Mesothelial cell of epicardium (in vitro differentiated cells): Measurements from ENCODE around the gene KCNE1. TPM values are rescaled to one million over a fixed set of nuclear protein-coding genes. Genes with fewer than 3 reads are reported as not detected.
A peak's percentile ranks its signal among the peaks of the same experiment; 100 is the strongest.

Experiments
- DNase-seq, 2 experiments: peaks; one replicate each; pipeline ENCODE4 v3.0.0; 2021; ENCODE audit warnings: low spot score in 2 of 2; ENCODE audit not compliant: unreplicated experiment in 2 of 2
- H3K27ac Mint-ChIP-seq: 2 replicates; pipeline ENCODE4 v1.8.0; 2021; ENCODE audit warnings: mixed read lengths
- H3K27me3 Mint-ChIP-seq: 2 replicates; pipeline ENCODE4 v1.8.0; 2021; ENCODE audit warnings: low read depth, mixed read lengths
- H3K36me3 Mint-ChIP-seq: 2 replicates; pipeline ENCODE4 v1.8.0; 2021; ENCODE audit warnings: mixed read lengths
- H3K4me1 Mint-ChIP-seq: 2 replicates; pipeline ENCODE4 v1.8.0; 2021; ENCODE audit warnings: mixed read lengths
- H3K4me3 Mint-ChIP-seq: 2 replicates; pipeline ENCODE4 v1.8.0; 2021; ENCODE audit warnings: mild to moderate bottlenecking, moderate library complexity, mixed read lengths
- H3K9me3 Mint-ChIP-seq: 2 replicates; pipeline ENCODE4 v1.8.0; 2021; ENCODE audit warnings: mixed read lengths
- total RNA-seq: library from RNA; stranded (reverse); gene quantifications from 3 replicates; pipeline ENCODE4 v1.2.1, GENCODE V29; 2021
- TF ChIP-seq, protein P1 (sequence below): fragments of 200-600 bp; sonication (generic); IDR thresholded peaks from one replicate; pipeline ENCODE4 v1.5.0; 2021; ENCODE audit warnings: antibody characterized with exemption; ENCODE audit not compliant: unreplicated experiment

The KCNE1 gene
- total RNA-seq, 1 donor from 2014 or later, result 1.0 TPM

- no peak for DNase-seq
- Mint-ChIP-seq H3K4me1 (peaks cover 27% of the 10 kb centered on the region), H3K36me3 (no peaks in the 10 kb centered on the region), H3K4me3 (no peak overlapping the region), H3K27ac (no peak overlapping the region), H3K9me3 (no peaks in the 10 kb centered on the region), H3K27me3 (no peaks in the 10 kb centered on the region)
- TF ChIP-seq, protein P1, sequence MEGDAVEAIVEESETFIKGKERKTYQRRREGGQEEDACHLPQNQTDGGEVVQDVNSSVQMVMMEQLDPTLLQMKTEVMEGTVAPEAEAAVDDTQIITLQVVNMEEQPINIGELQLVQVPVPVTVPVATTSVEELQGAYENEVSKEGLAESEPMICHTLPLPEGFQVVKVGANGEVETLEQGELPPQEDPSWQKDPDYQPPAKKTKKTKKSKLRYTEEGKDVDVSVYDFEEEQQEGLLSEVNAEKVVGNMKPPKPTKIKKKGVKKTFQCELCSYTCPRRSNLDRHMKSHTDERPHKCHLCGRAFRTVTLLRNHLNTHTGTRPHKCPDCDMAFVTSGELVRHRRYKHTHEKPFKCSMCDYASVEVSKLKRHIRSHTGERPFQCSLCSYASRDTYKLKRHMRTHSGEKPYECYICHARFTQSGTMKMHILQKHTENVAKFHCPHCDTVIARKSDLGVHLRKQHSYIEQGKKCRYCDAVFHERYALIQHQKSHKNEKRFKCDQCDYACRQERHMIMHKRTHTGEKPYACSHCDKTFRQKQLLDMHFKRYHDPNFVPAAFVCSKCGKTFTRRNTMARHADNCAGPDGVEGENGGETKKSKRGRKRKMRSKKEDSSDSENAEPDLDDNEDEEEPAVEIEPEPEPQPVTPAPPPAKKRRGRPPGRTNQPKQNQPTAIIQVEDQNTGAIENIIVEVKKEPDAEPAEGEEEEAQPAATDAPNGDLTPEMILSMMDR, result no peak
Observed at GRCh38 chr21:34534522-34534921, 22.5 kb upstream of the KCNE1 start.

DNA sequence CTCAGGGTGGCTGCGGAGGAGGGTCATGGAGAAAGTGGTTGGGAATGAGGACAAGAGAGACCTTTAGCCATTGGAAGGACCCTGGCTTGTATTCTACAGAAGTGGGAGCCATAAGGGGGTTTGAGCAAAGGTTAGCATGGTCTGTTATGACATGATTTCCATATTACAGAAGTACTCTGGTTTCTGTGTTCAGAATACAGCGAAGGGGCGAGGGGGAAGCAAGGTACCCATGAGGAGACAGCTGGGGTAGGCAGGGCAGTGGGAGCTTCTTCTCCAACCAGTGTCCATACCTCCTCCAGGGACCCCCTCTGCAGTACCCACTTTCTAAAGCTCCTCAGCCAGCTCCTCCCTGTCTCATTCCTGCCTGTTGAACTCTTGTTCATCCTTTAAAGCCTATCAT is 21.9 kb upstream of the KCNE1 start:
- Mint-ChIP-seq H3K4me3 (no peak overlapping the region), H3K4me1 (peaks cover 27% of the 10 kb centered on the region), H3K9me3 (peaks cover 2% of the 10 kb centered on the region), H3K27me3 (no peaks in the 10 kb centered on the region), H3K36me3 (no peaks in the 10 kb centered on the region), H3K27ac (no peak overlapping the region)
- DNase-seq, result no peak
- TF ChIP-seq, protein P1, result no peak

GRCh38 chr21:34531399-34531798 is 19.4 kb upstream of the KCNE1 start:
- DNase-seq, result no peak
- H3K9me3 Mint-ChIP-seq, result peaks cover 10% of the 10 kb centered on the region
- peaks cover 19% of the 10 kb centered on the region for H3K4me1 Mint-ChIP-seq
- no peak overlapping the region for H3K4me3 Mint-ChIP-seq
- H3K36me3 Mint-ChIP-seq, result peaks cover 2% of the 10 kb centered on the region
- H3K27ac Mint-ChIP-seq, result peak overlapping the region; percentile 9
- no peaks in the 10 kb centered on the region for H3K27me3 Mint-ChIP-seq
- TF ChIP-seq, protein P1, result no peak

GRCh38 chr21:34530261-34530660 is 18.3 kb upstream of the KCNE1 start:
- H3K9me3 Mint-ChIP-seq, result peaks cover 10% of the 10 kb centered on the region
- H3K27ac Mint-ChIP-seq, result no peak overlapping the region
- TF ChIP-seq, protein P1, result no peak
- no peak overlapping the region for H3K4me3 Mint-ChIP-seq
- H3K4me1 Mint-ChIP-seq, result peaks cover 22% of the 10 kb centered on the region
- DNase-seq, result no peak
- peaks cover 2% of the 10 kb centered on the region for H3K36me3 Mint-ChIP-seq
- H3K27me3 Mint-ChIP-seq, result no peaks in the 10 kb centered on the region

GRCh38 chr21:34528131-34528561 is 16.1 kb upstream of the KCNE1 start:
- H3K36me3 Mint-ChIP-seq, result peaks cover 2% of the 10 kb centered on the region
- TF ChIP-seq, protein P1, result no peak
- H3K9me3 Mint-ChIP-seq, result peaks cover 10% of the 10 kb centered on the region
- H3K4me3 Mint-ChIP-seq, result no peak overlapping the region
- no peaks in the 10 kb centered on the region for H3K27me3 Mint-ChIP-seq
- H3K27ac Mint-ChIP-seq, result no peak overlapping the region
- no peak for DNase-seq
- peaks cover 24% of the 10 kb centered on the region for H3K4me1 Mint-ChIP-seq
